ACC112 (cell line): ENCODE data around the gene TCERG1L.

Source experiments
- H2AFZ ChIP-seq: fragments of 200-600 bp; sonication (generic); one replicate; pipeline ENCODE4 v1.6.0; 2017; ENCODE audit warnings: antibody characterized with exemption, low read length; ENCODE audit not compliant: unreplicated experiment
- H3K27ac ChIP-seq: fragments of 200-600 bp; sonication (generic); 2 replicates; pipeline ENCODE4 v1.5.1; 2014; ENCODE audit warnings: low read depth, mild to moderate bottlenecking, antibody characterized with exemption, low read length, moderate library complexity
- H3K27me3 ChIP-seq: fragments of 200-600 bp; sonication (generic); 2 replicates; pipeline ENCODE4 v1.6.1; 2014; ENCODE audit warnings: mild to moderate bottlenecking, antibody characterized with exemption, low read length, moderate library complexity, mixed read lengths; ENCODE audit not compliant: insufficient read depth
- H3K36me3 ChIP-seq: fragments of 200-600 bp; sonication (generic); 2 replicates; pipeline ENCODE4 v1.6.1; 2016; ENCODE audit warnings: mild to moderate bottlenecking, antibody characterized with exemption, low read length, moderate library complexity, mixed read lengths; ENCODE audit not compliant: insufficient read depth
- H3K4me1 ChIP-seq: fragments of 200-600 bp; sonication (generic); one replicate; pipeline ENCODE4 v1.6.1; 2016; ENCODE audit warnings: low read length, mixed read lengths; ENCODE audit not compliant: insufficient read depth, unreplicated experiment, control insufficient read depth
- H3K4me3 ChIP-seq: fragments of 200-600 bp; sonication (generic); 2 replicates; pipeline ENCODE4 v1.5.1; 2014; ENCODE audit warnings: mild to moderate bottlenecking, low read depth, low read length
- H3K79me2 ChIP-seq: fragments of 200-600 bp; sonication (generic); one replicate; pipeline ENCODE4 v1.6.0; 2016; ENCODE audit warnings: low read length; ENCODE audit not compliant: control insufficient read depth, unreplicated experiment, insufficient read depth

Gene TCERG1L

DNA sequence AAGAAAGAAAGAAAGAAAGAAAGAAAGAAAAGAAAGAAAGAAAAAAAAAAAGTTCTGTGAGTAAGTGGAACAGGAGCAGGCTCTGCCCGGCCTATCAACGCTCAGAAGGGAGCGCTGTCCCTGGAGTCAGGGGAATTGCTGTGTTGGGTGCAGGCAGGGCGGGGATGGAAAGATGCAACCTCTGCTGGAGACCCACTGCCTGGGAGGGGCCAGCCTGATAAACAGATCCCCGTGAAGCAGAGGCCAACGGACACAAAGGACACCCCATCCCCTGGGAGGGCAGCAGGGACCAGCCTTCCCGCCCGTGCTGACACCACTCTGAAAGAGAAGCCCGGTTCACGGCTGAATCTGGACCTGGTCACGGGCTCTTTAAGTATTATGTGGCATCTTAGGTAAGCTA lies 54.5 kb downstream of the TCERG1L start:
- Histone ChIP-seq H3K4me3 (no peak overlapping the region), H3K4me1 (no peaks in the 10 kb centered on the region), H3K27ac (no peak overlapping the region), H3K27me3 (no peaks in the 10 kb centered on the region), H2AFZ (no peak overlapping the region), H3K79me2 (no peaks in the 10 kb centered on the region), H3K36me3 (no peaks in the 10 kb centered on the region)

DNA sequence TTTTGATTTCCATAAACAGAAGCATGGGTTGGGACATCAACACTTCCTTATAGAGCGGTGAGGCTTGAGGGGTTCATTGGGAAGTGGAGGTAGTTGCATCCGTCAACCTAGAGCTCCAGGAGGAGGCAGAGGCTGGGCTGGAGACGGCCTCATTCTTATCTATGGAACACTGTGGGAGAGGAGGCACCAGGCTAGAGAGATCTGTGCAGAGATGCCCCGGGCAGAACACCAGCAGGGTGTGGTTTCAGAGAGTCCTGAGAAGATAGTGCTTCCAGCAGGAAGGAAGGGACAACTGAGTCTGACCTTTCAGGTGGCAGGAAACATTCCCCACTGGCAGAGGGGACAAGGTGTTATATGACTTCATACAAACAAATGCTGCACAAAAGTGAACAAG lies 56.7 kb downstream of the TCERG1L start:
- Histone ChIP-seq H3K79me2 (no peaks in the 10 kb centered on the region), H3K4me3 (no peak overlapping the region), H3K4me1 (no peaks in the 10 kb centered on the region), H3K27me3 (no peaks in the 10 kb centered on the region), H3K27ac (no peak overlapping the region), H2AFZ (no peak overlapping the region), H3K36me3 (no peaks in the 10 kb centered on the region)

- no peak overlapping the region for H3K4me3 ChIP-seq
- H3K4me1 ChIP-seq = no peaks in the 10 kb centered on the region
- H3K36me3 ChIP-seq = no peaks in the 10 kb centered on the region
- H3K79me2 ChIP-seq = no peaks in the 10 kb centered on the region
- no peak overlapping the region for H2AFZ ChIP-seq
- H3K27me3 ChIP-seq = no peaks in the 10 kb centered on the region
- no peak overlapping the region for H3K27ac ChIP-seq
Measured at GRCh38 chr10:131253931-131254858, 57.3 kb downstream of the TCERG1L start.

DNA sequence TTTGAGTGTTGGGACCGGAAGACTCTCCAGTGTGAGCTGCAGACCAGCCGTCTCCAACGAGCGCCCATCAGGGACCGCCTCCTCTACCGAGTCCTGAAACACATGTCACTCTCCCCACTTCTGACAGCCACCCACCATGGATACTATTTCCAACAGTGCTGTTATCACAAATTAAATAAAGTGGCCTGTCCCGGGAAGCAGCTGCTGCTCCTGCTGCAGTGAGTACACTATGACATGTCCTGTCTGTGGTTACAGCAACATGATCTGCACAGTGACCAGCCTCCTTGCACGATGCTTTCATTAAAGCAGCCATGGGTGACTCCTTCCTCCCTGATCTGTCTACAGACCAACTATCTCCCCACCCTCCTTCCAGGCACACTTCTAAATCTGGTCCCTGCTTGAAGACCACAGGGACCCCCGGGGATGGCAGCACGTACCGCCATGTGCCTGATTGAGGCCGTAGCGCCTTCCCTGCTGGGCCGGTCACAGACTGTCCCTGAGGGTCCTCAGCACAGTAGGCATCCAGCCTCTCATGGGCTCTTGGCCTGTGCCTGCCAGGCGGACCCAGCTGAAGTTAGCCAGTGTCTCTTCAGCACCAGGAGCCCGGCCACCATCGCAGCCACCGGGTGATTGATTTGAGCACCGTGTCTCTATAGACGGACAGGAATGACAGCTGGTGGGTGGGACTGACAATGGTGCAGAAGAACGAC lies 58.8 kb downstream of the TCERG1L start:
- H3K27ac ChIP-seq = no peak overlapping the region
- H3K4me1 ChIP-seq = no peaks in the 10 kb centered on the region
- no peaks in the 10 kb centered on the region for H3K27me3 ChIP-seq
- no peak overlapping the region for H2AFZ ChIP-seq
- H3K36me3 ChIP-seq = no peaks in the 10 kb centered on the region
- no peak overlapping the region for H3K4me3 ChIP-seq
- no peaks in the 10 kb centered on the region for H3K79me2 ChIP-seq

DNA sequence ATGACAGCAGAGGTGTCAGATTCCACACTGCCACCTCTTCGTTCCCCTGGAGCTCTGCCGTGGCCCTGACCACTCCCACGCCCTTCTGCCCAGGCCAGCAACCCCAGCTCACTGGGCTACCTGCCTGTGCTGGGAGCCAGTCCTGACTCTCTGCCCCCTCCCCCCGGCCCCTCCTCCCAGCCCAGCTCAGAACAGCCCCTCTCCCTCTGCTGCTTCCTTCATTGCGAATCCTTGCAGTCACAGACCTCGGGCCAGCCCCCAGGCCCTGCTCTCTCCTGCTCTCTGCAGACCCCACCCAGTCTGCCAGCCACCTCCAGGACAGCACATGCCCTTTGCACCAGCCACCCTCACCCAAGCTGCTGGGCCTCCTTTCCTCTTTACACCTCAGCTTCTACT lies 60.4 kb downstream of the TCERG1L start:
- Histone ChIP-seq H3K4me3 (no peak overlapping the region), H3K36me3 (no peaks in the 10 kb centered on the region), H3K27ac (no peak overlapping the region), H3K4me1 (no peaks in the 10 kb centered on the region), H3K79me2 (no peaks in the 10 kb centered on the region), H3K27me3 (no peaks in the 10 kb centered on the region), H2AFZ (no peak overlapping the region)

- H2AFZ ChIP-seq = no peak overlapping the region
- no peaks in the 10 kb centered on the region for H3K36me3 ChIP-seq
- no peaks in the 10 kb centered on the region for H3K4me1 ChIP-seq
- no peak overlapping the region for H3K27ac ChIP-seq
- no peaks in the 10 kb centered on the region for H3K27me3 ChIP-seq
- no peak overlapping the region for H3K4me3 ChIP-seq
- H3K79me2 ChIP-seq = no peaks in the 10 kb centered on the region
Measured at GRCh38 chr10:131250454-131251145, 60.9 kb downstream of the TCERG1L start.

DNA sequence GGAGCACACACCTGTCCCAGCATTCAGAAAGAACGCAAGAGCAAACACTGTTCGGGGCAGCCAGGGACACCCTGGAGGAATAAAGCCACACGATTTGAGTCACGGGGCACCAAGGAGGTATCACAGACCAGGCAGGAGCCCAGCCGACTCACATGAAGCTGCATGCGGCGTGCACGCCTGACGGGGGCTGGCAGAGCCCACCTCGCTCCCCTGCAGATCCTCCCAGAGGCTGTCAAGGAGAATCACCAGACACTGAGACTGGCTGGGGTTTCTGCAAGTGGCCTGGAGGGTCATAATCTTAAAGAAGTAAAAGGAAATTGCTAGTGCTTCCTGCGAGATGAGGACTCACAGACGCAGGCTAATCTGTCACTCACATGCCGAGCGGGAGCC lies 61.6 kb downstream of the TCERG1L start:
- H2AFZ ChIP-seq = no peak overlapping the region
- no peak overlapping the region for H3K4me3 ChIP-seq
- H3K27me3 ChIP-seq = no peaks in the 10 kb centered on the region
- no peaks in the 10 kb centered on the region for H3K36me3 ChIP-seq
- no peaks in the 10 kb centered on the region for H3K79me2 ChIP-seq
- no peaks in the 10 kb centered on the region for H3K4me1 ChIP-seq
- H3K27ac ChIP-seq = no peak overlapping the region

- Histone ChIP-seq H3K4me1 (no peaks in the 10 kb centered on the region), H3K27me3 (no peaks in the 10 kb centered on the region), H3K4me3 (no peak overlapping the region), H2AFZ (no peak overlapping the region), H3K36me3 (no peaks in the 10 kb centered on the region), H3K27ac (no peak overlapping the region), H3K79me2 (no peaks in the 10 kb centered on the region)
Measured at GRCh38 chr10:131249238-131249954, 62.1 kb downstream of the TCERG1L start.

DNA sequence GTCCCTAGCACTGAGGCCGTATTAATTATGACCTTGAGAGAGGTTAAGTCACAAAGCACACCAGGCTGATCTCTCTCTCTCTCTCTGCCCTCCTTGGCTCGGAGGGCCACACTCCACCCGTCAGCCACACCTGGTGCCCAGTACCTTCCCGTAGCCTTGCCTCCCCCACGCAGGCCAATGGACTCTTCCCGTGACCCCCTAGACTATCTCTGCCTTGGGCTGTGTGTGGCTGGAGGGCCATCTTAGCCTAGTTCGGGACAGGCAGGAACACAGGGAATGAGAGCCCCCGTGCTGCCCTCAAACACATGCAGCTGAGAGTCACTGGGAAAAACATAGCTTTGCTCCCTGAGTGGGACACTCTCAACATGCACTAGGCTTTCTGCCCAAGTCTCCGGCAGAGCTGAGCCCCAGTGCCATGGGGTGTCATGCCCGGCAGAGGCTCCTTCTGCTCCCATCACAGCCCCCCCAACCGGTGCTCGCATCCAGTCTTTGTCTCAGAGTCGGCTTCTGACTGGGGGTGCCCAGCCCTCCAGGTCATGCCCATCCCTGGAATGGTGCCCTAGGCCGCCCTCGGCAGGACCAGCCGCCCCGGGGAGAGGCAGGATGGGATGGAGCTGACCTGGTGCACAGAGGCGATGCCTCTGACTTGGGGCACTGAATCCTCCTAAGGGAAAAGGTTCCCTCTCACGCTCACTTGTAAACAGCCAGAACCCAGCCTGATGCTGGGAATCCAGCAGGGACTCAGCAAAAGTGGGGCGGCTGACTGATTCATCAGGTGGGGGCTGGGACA lies 63.0 kb downstream of the TCERG1L start:
- Histone ChIP-seq H3K4me1 (no peaks in the 10 kb centered on the region), H2AFZ (no peak overlapping the region), H3K79me2 (no peaks in the 10 kb centered on the region), H3K36me3 (no peaks in the 10 kb centered on the region), H3K4me3 (no peak overlapping the region), H3K27me3 (no peaks in the 10 kb centered on the region), H3K27ac (no peak overlapping the region)

DNA sequence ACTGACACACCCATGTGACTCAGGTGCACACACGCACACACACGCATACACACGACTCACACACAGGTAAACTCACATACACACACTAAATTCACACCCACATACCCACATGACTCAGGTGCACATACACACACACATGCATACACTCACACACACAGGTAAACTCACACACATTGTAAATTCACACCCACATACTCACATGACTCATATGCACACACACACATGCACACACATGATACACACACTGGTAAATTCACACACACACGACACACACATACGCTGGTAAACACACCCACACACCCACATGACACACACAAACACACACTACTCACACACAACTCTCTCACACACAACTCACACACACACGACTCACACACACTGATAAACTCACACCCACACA lies 63.6 kb downstream of the TCERG1L start:
- no peak overlapping the region for H2AFZ ChIP-seq
- H3K4me3 ChIP-seq = no peak overlapping the region
- no peaks in the 10 kb centered on the region for H3K27me3 ChIP-seq
- no peaks in the 10 kb centered on the region for H3K36me3 ChIP-seq
- no peaks in the 10 kb centered on the region for H3K4me1 ChIP-seq
- no peak overlapping the region for H3K27ac ChIP-seq
- H3K79me2 ChIP-seq = no peaks in the 10 kb centered on the region
